GM18867 (cell line): ENCODE data around the gene FOXC2.

Experiments
- ATAC-seq: cut with Tn5 transposase; IDR thresholded peaks from one replicate; pipeline ENCODE4 v1.9.1; 2021; ENCODE audit warnings: mild to moderate bottlenecking, moderate library complexity; ENCODE audit not compliant: unreplicated experiment

The FOXC2 gene

DNA sequence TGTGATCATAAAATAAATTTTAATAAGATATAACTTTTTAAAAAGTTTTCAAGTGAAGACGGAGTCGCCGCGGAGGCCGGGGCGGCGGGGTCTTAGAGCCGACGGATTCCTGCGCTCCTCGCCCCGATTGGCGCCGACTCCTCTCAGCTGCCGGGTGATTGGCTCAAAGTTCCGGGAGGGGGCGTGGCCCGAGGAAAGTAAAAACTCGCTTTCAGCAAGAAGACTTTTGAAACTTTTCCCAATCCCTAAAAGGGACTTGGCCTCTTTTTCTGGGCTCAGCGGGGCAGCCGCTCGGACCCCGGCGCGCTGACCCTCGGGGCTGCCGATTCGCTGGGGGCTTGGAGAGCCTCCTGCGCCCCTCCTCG lies at the start of gene FOXC2:
TSS of gene FOXC2 (plus strand) at position 229 of the 365 bp plus-strand sequence. CDS start 507 bp downstream, outside the sequence.
- ATAC-seq, result no peak

DNA sequence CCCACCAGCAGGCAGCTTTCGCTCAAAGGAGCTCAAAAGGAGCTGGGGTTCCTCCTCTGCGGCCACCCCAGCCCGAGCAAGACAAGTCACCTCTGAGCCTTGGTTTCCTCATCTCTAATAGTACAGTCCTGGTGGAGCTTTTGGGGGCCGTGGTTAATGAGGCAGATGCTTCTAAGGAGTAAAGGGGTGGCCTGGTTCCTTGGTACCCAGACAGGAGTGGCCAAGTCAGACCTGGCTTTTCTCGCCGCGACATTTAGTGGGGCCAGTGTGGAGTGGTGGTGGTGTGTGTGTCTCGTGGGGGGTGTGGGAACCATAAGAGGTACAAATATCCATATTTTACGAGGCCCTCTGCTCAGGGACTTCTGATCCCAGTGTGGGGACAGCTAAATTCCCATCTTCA lies 49.6 kb upstream of the FOXC2 start:
- ATAC-seq, result no peak

DNA sequence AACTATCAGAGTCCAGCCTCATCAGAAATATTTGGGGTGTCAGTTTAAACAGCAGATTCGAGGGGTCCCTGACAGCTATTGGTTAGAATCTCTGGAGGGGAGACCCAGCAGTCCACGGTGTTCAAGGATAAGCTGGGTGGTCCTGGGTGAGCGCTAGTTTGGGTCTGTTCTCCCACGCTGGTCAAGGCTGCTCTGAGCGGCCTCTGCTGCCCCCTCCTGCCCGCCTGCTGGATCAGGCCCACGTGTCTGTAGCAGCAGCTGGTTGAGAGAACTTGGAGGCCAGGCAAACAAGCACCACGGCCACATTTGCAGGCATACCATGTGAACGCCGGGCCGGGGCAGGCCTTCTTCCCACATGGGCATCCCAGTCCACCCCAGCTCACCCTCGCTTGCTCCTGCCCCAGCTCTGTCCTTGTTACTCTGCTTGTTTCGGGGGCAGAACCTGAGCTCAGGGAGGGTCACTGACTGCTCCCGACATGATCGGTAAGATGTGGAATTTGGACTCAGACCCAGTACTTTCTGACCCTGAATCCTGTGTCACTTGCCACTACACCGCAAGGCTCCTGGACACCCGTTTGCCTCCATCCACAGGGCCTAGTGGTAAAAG lies 48.9 kb upstream of the FOXC2 start:
- ATAC-seq, result no peak

DNA sequence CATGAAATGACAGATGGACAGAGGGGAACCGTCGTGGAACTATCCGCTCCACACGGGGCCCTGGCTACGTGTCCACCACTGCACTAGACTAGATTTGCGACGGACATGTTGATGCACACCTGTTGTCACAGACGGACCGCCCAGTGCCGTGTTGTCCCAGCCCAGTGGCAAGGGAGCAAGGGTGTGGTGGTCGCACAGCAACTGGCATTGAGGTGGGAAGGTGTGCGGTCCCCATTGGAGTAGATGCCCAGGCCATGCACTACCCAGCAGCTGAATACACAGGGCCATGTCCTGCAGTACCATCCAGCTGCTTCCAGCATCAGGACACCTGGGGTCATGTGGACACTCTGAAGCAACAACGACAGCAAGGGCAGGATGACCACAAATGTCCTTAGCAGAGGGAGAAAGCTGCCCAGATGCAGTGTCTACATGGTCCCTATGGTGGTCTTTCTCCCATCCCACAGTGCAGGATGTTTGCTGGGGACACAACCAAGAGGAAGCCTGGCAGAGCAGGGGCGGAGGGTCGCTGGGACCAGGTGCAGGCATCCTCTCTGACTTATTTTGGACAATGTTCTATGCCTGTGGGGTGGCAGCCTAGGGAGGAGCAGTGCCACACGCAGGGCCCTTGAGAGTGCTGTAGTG lies 47.5 kb upstream of the FOXC2 start:
- ATAC-seq, result no peak

DNA sequence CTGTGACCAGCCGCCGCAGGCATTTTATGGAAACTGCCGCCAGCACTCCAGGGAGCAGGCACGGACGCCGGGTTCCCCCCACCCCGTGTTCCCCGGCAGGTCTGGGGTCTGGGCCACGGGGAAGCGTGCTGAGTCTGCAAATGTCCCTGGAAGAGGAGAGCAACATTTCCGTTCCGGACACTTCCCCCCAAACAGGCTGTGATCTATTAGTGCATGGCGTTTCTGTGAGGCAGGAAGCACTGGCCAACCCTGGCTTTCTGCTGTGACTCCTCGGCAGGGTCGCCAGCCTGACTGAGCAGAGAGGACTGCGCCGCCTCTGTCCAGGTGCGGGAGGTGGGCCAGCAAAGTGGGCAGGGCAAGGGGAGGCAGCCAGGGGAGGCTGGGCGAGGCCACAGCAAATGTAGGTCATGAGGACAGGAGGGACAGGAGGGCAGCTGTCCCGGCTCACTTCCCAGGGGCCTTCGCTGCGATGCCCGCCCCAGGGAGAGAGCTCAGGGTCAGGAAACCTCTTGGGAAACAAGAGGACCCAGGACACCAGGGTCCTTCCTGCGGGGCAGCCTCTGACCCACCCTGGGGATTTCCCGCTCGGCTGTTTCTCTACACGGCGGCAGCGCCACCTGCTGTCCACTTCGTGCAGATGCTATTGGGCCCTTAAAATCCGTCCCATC lies 46.8 kb upstream of the FOXC2 start:
- ATAC-seq, result no peak

DNA sequence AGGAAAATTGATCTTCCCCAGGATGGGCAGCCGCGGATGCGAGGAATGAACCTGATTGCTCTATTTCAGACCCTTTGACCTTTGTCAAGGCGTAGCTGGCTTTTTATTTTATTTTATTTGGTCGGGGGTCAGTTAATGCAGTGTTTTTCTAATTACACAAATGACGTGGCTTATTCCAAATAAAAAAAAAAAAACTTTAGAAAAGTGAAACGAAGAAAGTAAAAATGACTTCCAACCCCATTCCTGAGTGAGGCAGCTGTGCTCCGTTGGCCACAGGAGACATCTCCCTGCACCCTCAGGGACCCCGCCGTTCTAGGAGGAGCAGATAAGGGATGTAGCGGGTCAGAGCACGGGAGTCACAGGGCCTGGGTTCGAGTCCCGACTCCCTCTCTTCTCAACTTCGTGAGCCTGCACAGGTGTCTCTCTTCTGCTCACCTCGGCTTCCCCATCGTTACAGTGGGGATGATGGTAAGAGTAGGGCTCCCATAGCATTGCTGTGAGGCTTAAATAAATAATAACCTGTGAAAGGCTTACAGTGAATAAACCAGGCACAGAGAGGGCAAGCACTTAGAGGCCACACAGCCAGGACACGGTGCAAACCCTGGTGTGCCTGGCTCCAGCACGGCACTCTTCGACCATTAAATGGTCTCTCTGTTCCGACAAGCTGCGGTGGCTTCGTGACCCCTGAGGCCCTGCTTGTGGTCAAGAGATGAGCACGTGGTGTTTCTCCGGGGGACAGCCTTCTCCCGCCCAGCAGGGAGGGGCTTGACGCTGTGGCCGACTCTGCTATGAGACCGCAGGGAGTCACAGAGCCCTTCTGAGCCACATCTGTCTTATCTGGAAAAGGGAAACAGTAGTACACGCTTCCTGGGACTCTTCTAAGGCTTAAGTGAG lies 46.1 kb upstream of the FOXC2 start:
- ATAC-seq, result no peak

DNA sequence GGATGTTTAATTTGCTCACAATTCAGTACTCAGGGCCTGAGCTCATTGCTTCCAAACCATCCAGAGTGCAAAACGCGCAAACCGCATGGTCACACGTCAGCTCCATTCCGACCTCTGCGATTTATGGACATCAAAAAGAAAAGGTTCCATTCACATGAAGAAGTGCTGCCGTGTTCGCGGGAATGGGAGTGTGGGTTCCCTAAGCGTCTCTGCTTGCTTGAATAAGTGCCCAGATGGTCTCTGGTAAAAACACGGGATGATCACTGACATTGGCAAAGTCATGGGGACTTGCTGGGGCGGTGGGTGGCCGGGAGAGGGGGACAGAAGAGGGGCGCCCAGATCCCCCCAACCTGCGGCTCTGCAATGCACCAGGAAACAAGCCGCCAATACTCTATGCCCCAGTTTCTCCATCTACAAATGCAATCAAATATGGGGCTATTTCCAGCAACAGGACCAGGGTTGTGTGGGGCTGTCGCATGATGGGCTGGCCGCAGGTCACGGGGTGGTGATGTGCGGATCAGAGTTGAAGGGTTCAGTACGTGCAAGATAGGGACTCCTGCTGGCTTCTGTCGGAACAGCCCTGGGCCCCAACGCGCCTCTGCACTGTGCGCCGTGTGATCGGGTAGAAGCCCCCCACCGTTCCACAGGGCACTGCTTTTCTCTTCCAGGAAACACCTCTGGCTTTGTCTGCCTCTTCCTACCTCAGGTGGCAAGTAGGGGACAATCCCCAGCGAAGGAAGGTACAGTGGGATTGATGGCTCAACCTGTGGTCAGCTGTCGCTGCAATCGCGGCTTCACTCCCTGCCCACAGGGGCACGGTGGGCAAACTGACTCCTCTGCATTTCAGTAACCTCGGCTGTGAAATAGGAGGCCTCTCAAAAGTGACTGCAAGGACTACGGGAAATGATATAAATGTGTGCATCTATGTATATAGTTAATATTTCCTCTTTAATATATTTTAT lies 45.1 kb upstream of the FOXC2 start:
- no peak for ATAC-seq

DNA sequence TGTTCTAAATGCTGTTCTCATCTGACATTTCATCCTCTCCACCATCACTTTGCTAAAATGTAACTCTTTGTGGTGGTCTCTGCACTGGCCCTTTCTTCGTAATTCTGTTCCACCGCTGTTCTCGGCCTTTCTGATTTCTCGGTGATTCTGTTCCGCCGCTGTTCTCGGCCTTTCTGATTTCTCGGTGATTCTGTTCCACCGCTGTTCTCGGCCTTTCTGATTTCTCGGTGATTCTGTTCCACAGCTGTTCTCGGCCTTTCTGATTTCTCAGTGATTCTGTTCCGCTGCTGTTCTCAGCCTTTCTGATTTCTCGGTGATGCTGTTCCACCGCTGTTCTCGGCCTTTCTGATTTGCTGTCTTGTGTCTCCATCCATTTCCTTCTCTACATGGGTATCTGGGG lies 44.0 kb upstream of the FOXC2 start:
- ATAC-seq, result no peak

DNA sequence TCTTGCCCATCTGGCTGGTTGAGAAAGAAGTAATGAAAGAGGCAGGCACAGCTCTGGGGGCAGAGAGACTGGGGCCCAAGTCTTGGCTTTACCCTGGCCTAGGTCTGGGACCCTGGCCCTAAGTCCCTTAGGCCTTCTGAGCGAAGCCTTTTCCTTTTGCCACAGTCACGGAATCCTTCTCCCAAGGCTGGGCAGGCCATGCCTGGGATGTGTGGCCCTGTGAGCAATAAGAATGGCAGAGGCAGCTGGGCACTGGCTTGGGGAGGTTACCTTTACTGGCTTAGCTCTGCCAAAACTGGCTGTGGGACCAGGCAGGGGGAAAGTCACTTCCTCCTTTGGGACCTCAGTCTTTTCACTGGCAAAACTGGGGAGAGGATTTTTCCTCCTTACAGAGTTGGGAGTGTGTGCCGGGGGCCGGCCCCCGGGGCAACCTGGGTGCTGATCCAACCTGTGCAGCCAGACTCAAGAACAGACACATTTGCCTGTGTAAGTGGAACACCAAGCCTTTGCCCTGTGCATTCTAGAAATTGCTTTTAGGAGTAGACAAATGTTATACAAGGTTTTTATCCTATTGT lies 43.4 kb upstream of the FOXC2 start:
- no peak for ATAC-seq

DNA sequence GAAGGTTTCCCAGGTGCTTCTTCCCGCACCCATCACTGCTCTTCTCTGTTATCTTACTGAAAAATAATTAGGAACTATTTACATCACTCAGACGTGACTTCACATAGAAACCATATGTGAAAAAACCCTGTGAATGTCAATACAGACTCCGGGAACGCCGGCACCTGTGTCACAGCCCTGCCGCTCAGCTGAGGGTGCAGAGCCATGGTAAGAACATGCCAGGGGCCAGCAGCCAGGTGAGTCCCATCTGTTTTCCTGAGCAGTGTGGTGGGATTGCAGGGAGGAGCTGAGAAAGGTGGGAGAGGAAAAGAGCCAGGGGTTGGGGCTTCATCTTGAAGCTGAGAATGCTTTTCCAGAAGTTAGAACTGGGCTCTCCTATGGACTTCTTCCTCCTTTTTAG lies 42.6 kb upstream of the FOXC2 start:
- ATAC-seq, result no peak

DNA sequence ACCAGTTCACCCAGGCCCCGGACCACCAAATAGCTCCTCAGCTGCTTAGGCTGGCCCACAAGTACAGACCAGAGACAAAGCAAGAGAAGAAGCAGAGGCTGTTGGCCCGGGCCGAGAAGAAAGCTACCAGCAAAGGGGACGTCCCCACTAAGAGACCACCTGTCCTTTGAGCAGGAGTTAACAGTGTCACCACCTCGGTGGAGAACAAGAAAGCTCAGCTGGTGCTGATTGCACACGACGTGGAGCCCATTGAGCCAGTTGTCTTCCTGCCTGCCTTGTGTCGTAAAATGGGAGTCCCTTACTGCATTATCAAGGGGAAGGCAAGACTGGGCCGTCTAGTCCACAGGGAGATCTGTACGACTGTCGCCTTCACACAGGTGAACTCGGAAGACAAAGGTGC lies 40.9 kb upstream of the FOXC2 start:
- ATAC-seq, result no peak

DNA sequence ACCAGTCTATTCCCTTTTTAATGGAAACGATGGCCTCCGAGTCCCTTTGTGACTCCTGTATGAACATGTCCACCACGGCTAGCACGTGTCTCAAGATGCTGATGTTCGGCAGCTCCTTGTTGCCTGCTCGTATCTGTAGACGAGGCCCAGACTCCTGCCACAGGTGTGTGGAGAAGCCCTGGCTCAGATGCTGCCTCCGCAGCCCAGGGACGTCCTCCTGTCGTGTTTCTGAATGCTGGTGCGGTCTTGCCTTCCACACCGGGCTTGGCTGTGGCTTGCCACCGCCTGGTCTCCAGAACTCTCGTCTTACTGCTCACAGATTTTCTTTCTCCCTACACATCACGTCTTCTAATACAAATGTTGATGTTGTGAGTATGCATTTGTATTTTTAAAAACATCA lies 39.3 kb upstream of the FOXC2 start:
- ATAC-seq, result no peak

DNA sequence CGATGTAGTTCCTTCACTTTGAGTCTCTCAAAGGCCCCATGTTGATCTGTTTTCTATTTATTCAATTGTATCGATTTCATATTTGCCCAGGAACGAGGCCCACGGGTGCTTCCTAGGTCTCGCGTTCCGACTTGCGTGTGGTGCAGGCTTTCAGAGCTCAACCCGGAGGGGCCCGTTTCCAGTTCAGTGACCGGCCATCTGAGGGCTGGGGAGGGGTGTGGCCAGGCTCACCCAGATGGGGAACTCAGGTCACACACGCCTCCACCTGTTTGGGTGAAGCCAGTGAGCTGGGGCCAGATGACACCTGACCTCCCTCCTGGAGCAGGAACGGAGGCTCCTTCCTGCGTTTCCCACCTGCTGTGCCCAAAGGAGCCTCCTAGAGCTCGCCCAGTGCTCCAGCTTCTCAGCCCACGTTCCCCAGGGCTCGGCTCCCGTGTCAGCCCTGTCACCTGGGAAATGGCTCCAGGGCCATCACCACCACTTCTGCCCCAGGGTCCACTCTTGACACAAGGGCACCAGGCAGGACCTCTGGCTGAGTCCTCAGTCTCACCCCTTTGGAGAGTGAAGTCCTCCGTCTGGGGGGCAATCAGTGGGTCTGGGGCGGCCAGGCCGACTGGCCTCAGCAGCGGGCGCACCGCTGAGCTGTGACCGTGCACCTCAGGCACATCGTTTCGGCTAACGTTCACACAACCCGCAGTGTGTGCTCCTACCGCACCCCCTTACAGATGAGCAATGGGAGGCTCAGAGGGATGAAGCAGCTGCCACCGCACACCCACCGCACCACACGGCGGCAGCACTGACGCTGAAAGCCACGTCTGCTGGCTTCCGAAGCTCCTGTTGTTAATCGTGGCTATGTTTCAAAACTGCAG lies 38.3 kb upstream of the FOXC2 start:
- ATAC-seq, result no peak

DNA sequence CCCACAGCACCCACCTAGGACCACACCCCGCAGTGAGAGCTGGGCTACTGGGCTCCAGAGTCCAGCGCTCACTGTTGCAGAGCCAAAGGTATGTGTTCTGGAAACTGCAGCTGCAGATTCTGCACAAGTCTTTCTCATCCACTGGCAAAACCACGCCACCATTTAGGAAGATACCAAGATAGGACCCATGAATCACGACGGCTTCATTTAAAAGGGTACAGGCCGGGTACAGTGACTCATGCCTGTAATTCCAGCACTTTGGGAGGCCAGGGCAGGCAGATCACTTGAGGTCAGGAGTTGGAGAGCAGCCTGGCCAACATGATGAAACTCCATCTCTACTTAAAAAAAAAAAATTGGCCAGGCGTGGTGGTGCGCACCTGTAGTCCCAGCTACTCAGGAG lies 37.5 kb upstream of the FOXC2 start:
- ATAC-seq, result no peak

DNA sequence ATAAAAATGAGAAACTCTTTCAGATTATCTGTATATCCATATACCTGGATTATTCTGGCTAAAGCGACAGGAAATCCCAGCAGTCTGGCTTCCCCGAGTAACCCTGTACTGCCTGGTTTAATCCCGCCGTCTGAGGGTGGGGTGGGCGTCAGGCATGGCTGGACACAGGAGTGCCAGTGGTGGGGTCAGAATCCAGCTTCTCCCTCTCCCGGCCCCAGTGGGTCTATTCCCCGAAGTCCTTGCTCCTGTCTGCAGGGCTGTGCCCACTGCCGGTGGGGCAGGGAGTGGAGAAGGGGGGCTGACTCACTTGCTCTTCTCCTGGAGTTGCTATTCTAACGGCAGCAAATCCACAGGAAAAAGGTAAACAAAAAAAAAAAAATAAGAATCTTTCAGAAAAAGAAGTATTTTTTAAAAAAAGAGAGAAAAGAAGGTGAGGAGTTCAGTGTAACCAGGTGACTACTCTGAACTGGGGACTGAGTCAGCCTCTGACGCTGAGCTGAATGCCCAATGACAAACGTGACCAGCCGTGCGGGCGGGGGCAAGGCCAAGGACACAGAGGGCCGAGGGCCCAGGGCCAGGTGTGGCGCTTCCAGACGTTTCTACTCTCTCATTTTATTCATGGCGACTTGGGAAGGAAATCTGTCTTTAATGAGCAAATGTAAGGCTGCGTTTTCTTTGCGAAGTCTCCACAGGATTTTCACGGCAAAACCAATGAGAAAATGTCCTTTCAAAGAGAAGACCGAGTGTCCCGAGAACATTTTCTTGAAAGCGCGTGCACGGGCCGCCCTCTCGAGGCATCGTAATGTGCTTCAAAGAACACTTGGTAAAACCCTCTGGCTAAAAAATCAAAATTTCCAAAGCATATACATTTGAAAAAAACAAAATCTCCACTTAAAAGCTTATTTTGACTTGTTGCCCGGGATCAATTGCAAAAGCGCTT lies 36.1 kb upstream of the FOXC2 start:
- ATAC-seq, result no peak

DNA sequence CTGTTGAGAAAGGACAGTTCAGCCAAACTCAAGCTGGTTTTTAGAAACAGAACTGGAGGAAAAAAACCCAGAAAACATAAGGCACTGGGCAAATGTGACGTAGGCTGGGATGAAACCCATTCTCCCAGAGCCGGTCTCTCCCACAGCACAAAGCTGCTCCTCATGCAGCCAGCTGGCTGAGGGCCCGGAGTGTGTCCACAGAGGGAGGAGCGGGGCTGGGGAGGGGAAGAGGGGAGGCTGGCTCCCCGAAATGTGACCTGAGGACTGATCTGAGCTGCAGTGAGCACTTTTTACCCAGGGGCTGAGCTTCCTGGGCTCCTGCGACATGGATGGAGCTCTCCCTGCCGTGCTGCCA lies 35.5 kb upstream of the FOXC2 start:
- no peak for ATAC-seq

DNA sequence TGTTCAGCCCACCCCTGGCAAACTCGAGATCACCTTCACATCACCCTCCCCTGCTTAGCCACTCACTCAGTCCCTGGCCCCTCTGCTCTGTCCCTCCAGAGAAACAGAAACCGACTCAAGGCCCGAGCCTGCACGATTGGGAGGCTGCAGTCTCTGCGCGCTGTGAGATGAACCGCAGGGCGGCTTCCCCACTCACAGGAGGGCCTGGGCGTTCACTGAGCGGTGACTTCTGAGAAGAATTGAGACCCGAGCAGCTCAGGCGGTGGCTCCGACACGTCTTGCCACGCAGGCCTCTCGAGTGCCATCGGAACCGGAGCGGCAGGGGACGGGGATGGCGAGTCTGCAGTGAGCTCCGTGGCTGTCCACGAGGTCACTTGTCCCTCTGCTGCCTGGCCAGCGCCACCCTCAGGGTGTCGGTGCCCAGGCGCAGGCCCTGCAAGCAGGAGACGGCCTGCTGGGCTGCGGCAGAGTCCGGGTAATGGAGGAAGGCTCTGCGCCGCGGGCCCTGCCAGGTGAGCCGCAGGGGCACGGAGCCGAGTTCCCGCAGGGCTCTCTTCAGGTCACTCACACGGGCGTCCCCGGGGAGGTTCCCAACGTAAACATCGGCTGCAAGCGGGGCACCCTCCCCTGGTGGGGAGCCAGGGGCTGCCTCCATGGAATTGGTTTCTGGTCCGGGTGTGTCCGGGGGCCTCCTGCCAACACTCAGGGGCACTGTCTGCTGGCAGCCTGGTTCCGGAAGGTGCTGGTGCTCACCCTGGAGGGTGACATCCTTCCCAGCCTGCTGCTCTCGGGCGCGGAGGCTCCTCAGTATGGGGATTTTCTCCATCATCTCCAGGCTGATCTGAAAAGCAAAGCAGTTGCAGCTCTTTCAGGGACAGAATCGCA lies 34.7 kb upstream of the FOXC2 start:
- no peak for ATAC-seq
